Ectodermal cell (in vitro differentiated cells): ENCODE results near the gene C11orf68.
A peak's percentile ranks its signal among the peaks of the same experiment; 100 is the strongest.

ENCODE experiments used
- H3K27ac ChIP-seq: 2 replicates; pipeline ENCODE4 v1.7.0; 2013; ENCODE audit warnings: mild to moderate bottlenecking, low read depth, low read length; ENCODE audit not compliant: insufficient read depth, poor library complexity, severe bottlenecking
- H3K27me3 ChIP-seq: 2 replicates; pipeline ENCODE4 v1.7.0; 2013; ENCODE audit warnings: mild to moderate bottlenecking, low read length; ENCODE audit not compliant: insufficient read depth, control insufficient read depth, poor library complexity, severe bottlenecking
- H3K36me3 ChIP-seq: one replicate; pipeline ENCODE4 v1.7.0; 2013; ENCODE audit warnings: low read length; ENCODE audit not compliant: control insufficient read depth, insufficient read depth
- H3K4me1 ChIP-seq: one replicate; pipeline ENCODE4 v1.7.0; 2013; ENCODE audit warnings: low read length; ENCODE audit not compliant: control insufficient read depth, insufficient read depth
- H3K4me3 ChIP-seq: 2 replicates; pipeline ENCODE4 v1.7.0; 2013; ENCODE audit warnings: low read depth, low read length, control low read depth; ENCODE audit not compliant: insufficient read depth
- H3K9me3 ChIP-seq: 2 replicates; pipeline ENCODE4 v1.7.0; 2013; ENCODE audit warnings: mild to moderate bottlenecking, low read length, moderate library complexity; ENCODE audit not compliant: control insufficient read depth
- WGBS, 2 experiments: methylation state at CpG; one replicate each; pipeline ENCODE4 v1.1.7; 2013; ENCODE audit warnings: missing lambda C conversion rate in 2 of 2; 5-methylcytosine and 5-hydroxymethylcytosine counted together

C11orf68 gene

DNA sequence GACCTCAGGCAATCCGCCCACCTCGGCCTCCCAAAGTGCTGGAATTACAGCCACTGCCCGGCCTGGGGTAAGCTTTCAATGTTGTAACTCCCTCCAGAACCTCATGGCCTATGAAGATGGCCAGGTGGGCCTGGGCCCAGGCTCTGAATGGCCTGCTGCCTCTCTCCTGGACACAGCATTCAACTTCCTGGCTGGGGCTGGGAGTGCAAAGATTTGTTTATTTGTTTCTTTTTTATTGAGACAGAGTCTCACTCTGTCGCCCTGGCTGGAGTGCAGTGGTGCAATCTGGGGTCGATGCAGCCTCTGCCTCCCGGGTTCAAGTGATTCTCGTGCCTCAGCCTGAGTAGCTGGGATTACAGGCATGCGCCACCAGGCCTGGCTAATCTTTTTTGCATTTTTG lies 25.9 kb upstream of the C11orf68 start:
- peak overlapping the region; percentile 30 for H3K27ac ChIP-seq
- H3K27me3 ChIP-seq = no peaks in the 10 kb centered on the region
- H3K4me1 ChIP-seq = peaks cover 8% of the 10 kb centered on the region
- H3K9me3 ChIP-seq = no peaks in the 10 kb centered on the region
- WGBS, 2 experiments = 91 to 92% methylated on average over 8 of the region's 8 CpGs
- no peak overlapping the region for H3K4me3 ChIP-seq
- no peaks in the 10 kb centered on the region for H3K36me3 ChIP-seq

GRCh38 chr11:65944191-65944590 lies 25.3 kb upstream of the C11orf68 start:
- H3K27ac ChIP-seq = no peak overlapping the region
- WGBS, 2 experiments = 95 to 96% methylated on average over 7 to 8 of the region's 8 CpGs
- no peaks in the 10 kb centered on the region for H3K27me3 ChIP-seq
- no peak overlapping the region for H3K4me3 ChIP-seq
- H3K4me1 ChIP-seq = peaks cover 8% of the 10 kb centered on the region
- H3K36me3 ChIP-seq = no peaks in the 10 kb centered on the region
- no peaks in the 10 kb centered on the region for H3K9me3 ChIP-seq

- 90 to 92% methylated on average over 7 of the region's 7 CpGs for WGBS, 2 experiments
- no peak overlapping the region for H3K27ac ChIP-seq
- H3K27me3 ChIP-seq = no peaks in the 10 kb centered on the region
- peaks cover 8% of the 10 kb centered on the region for H3K4me1 ChIP-seq
- H3K4me3 ChIP-seq = no peak overlapping the region
- no peaks in the 10 kb centered on the region for H3K36me3 ChIP-seq
- H3K9me3 ChIP-seq = no peaks in the 10 kb centered on the region
Observed at GRCh38 chr11:65942531-65942930, 23.7 kb upstream of the C11orf68 start.

- Histone ChIP-seq H3K36me3 (no peaks in the 10 kb centered on the region), H3K27ac (no peak overlapping the region)
- WGBS, 2 experiments = 90 to 93% methylated on average over 9 of the region's 9 CpGs
Observed at GRCh38 chr11:65941720-65942310, 23.0 kb upstream of the C11orf68 start.

DNA sequence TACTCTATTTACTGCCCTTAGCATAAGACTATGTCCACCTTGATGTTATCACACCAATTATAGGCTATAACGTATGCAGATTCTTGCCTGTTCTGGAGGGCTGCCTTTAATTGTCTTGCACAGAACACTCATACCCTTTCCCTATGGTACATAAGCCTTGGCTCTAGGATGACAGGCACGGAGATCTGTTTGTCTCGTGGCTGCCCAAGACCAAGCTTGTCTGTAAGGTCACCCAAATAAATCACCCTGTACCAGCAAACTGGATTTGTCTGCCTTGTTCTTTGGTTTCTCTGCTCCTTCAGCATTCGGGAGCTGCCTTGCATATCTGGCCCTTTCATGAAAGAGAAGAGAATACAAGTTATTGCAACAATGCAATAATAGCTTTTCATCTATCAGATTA lies 18.9 kb upstream of the C11orf68 start:
- H3K27ac ChIP-seq = no peak overlapping the region
- WGBS, 2 experiments = 74 to 79% methylated on average over 4 of the region's 4 CpGs

More at GRCh38 chr11:65941720-65942310, 23.0 kb upstream of the C11orf68 start:
- Histone ChIP-seq H3K9me3 (no peaks in the 10 kb centered on the region), H3K4me3 (no peak overlapping the region), H3K27me3 (no peaks in the 10 kb centered on the region), H3K4me1 (peaks cover 8% of the 10 kb centered on the region)

GRCh38 chr11:65934014-65934413 lies 15.2 kb upstream of the C11orf68 start:
- Histone ChIP-seq H3K4me3 (no peak overlapping the region), H3K9me3 (no peaks in the 10 kb centered on the region), H3K27me3 (no peaks in the 10 kb centered on the region), H3K27ac (no peak overlapping the region), H3K4me1 (peaks cover 6% of the 10 kb centered on the region), H3K36me3 (no peaks in the 10 kb centered on the region)
- WGBS, 2 experiments = 82 to 100% methylated on average over 1 to 2 of the region's 4 CpGs

More for the DNA sequence above, 18.9 kb upstream of the C11orf68 start:
- H3K27me3 ChIP-seq = no peaks in the 10 kb centered on the region
- no peaks in the 10 kb centered on the region for H3K36me3 ChIP-seq
- H3K4me3 ChIP-seq = no peak overlapping the region
- H3K4me1 ChIP-seq = peaks cover under 1% of the 10 kb centered on the region
- H3K9me3 ChIP-seq = no peaks in the 10 kb centered on the region

DNA sequence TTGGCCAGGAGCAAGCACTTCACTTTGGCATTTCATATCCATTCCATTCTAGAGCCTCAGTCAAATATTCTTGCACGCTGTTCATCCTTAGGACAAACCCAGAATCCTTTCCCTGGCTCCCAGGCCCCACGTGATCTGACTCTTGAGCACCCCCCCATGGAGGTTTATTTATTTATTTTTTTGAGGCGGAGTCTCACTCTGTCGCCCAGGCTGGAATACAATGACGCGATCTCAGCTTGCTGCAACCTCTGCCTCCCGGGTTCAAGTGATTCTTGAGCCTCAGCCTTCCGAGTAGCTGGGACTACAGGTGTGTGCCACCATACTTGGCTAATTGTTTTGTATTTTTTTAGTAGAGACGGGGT lies 13.7 kb upstream of the C11orf68 start:
- Histone ChIP-seq H3K9me3 (no peaks in the 10 kb centered on the region), H3K36me3 (no peaks in the 10 kb centered on the region), H3K4me3 (no peak overlapping the region), H3K4me1 (peaks cover 6% of the 10 kb centered on the region), H3K27ac (no peak overlapping the region), H3K27me3 (no peaks in the 10 kb centered on the region)
- whole genome bisulfite sequencing, 2 experiments = 57 to 58% methylated on average over 9 of the region's 9 CpGs

DNA sequence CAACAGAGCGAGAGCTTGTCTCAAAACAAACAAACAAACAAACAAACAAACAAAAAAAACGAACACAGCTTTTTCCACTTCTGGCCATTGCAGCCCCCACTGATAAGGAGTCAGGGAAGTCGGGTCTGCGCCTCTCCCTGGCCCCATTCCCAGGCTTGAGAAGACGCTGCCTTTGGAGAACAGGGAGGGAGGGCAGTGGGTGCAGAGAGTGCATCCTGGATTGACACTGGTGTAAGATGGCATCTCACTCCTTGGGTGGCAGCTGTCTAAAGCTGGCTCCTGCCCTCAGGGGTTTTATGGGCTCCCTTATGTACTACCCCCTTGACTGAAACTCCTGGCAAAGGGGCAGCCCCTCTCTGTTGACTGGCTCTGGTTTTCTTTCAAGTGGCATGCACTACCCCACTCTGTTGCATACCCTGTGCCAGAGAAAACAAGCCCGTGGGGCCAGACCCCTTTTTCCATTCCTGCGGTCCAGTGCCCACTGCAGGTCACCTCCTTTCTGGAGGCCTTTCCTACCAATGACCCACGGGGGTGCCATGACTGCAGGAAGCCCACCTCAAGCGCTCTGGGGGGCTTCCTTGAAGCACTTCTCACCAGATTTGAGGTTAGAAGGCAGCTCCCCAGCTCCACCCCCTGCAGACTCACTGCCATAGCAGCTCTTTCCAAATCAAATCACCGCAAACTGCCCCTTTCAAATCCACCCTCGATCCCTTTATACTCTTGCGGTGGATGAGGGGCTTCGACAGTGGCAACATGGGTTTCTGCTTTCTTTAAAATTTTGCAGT lies 13.1 kb upstream of the C11orf68 start:
- Histone ChIP-seq H3K27ac (no peak overlapping the region), H3K4me1 (peaks cover 6% of the 10 kb centered on the region), H3K36me3 (no peaks in the 10 kb centered on the region), H3K9me3 (no peaks in the 10 kb centered on the region), H3K4me3 (no peak overlapping the region), H3K27me3 (no peaks in the 10 kb centered on the region)
- 84% methylated on average over 13 of the region's 13 CpGs for WGBS, 2 experiments

GRCh38 chr11:65928667-65929066 lies 9.8 kb upstream of the C11orf68 start:
- Histone ChIP-seq H3K9me3 (no peaks in the 10 kb centered on the region), H3K36me3 (no peaks in the 10 kb centered on the region), H3K4me3 (no peak overlapping the region), H3K4me1 (peaks cover 6% of the 10 kb centered on the region), H3K27me3 (no peaks in the 10 kb centered on the region), H3K27ac (no peak overlapping the region)
- WGBS, 2 experiments = 85 to 87% methylated on average over 6 of the region's 6 CpGs

DNA sequence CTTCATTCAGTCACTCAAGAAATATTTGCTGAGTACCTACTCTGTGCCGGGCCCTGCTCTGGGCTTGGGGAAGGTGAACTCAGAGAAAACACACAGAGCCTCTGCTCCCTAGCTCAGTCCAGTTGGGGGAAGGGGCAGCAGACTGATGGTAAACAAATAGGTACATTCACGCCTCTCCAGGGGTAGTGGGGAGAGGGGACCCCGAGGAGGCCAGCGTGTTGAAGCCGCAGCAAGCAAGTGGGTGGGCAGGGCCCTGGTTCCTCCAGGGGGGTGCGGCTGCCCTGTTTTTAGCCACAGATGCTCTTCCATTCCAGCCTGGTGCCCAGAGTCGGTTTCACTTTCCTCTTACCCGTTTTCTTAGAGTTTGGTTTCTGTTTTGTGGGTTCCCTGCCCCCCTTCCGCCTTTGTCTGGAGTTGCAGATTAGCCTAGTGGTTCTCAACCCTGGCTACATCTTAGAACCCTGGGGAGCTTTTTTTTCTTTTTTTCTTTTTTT lies 9.1 kb upstream of the C11orf68 start:
- WGBS, 2 experiments = 76 to 82% methylated on average over 9 of the region's 9 CpGs

More for the DNA sequence above, 9.1 kb upstream of the C11orf68 start:
- Histone ChIP-seq H3K27me3 (no peaks in the 10 kb centered on the region), H3K4me3 (no peak overlapping the region), H3K9me3 (no peaks in the 10 kb centered on the region), H3K36me3 (no peaks in the 10 kb centered on the region), H3K27ac (no peak overlapping the region), H3K4me1 (peaks cover 6% of the 10 kb centered on the region)
